Measurements from ENCODE around the gene MUC16.

- TF ChIP-seq CTCF (IDR thresholded peaks at IDR 0.05; ENCODE audit: low read length) (no peak), EZH2 (IDR thresholded peaks at IDR 0.05; ENCODE audit: borderline replicate concordance, low read length) (no peak)
Measured at GRCh38 chr19:9013988-9014387, 3.8 kb upstream of the MUC16 start.

All from OCI-LY1 (cell line).